NCI-H1436 (cell line): ENCODE data around the gene SLC29A1.

Experiments used
- DNase-seq: peaks from one replicate; lab custom pipeline; 2025; lab: John Stamatoyannopoulos, UW

Gene SLC29A1

DNA sequence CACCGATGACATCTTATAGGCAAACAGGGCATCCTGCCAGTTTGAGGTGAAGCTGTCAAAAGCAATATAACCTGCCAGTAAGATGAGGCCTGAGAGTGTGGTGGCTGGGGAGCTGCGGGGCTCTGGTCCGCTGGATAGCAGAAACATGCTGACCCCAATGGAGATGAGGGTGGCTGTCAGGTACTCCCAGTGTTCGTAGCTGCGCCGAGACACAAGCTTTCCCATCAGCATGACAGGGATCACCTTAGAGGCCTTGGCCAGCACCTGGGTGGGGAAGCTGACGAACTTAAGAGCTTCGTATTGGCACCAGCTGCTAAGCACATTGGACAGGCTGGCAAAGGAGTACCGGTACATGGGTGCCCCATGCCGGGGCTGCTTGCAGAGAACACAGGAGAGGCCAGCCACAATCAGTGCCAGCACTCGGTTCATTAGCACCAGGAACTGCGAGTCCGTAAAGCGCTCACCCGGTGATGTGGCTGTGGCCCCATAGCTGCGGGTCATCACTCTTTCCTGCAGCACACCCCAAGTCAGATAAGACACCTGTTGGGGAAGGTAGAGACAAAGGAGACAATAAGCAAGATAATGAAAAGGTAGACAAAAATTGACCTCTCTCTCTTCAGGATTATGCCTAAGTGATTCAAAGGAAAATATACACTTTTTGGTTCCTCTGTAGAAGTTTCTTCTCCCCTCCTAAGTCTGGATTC, 31.9 kb downstream of the SLC29A1 start:
- no peak for DNase-seq

DNA sequence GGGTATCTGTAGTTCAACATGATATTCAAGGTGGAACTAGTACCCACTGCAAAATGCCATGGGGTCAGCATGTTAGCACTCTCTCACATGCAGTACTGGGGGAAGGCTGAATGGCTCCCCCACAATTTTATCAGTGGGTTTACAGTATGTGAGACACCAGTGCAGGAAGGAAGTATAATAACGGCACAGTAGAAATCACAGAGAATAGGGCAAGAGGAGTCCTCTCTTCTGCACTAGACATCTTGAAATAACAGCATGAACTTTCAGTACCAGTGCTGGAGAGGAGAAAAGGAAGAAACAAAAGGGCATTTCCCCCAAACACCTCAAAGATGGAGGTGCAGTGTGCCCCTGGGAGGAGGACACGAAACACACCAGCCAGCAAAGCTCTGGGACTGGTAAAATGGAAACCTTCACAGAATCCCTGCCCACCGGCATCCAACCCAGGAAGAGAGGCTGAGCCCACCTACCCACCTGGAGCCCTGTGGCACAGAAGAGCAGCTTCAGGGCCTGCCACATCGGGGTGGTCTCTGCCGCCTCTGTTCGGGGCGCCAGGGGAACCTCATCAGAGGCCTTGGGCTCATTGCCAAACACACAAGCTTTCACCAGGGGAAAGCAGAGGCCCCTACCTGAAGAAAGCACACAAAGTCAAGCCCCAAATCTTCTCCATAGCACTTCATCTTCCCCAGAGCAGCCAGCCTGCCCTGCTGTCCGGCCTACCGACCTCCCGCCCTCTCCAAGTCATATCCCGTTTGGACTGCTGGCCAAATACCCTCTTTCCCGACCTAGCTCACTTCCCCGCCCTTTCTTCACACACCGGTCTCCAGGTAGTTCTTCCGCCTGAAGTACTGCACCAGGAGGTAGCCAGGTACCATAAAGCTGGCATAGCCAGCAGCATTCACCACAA, 32.7 kb downstream of the SLC29A1 start:
- no peak for DNase-seq

DNA sequence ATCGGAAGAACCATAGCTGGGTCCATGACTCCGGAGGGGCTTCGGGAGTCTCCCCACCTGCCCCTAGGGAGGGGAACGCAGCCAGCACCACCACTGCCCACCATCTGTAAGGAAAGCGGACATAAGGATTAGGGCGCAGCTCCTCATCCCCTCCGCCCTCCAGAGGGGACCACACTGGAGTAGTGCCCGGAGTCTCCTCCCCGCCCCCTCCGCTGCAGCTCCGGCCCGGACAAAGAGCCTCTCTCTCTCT, 33.3 kb downstream of the SLC29A1 start:
- no peak for DNase-seq

DNA sequence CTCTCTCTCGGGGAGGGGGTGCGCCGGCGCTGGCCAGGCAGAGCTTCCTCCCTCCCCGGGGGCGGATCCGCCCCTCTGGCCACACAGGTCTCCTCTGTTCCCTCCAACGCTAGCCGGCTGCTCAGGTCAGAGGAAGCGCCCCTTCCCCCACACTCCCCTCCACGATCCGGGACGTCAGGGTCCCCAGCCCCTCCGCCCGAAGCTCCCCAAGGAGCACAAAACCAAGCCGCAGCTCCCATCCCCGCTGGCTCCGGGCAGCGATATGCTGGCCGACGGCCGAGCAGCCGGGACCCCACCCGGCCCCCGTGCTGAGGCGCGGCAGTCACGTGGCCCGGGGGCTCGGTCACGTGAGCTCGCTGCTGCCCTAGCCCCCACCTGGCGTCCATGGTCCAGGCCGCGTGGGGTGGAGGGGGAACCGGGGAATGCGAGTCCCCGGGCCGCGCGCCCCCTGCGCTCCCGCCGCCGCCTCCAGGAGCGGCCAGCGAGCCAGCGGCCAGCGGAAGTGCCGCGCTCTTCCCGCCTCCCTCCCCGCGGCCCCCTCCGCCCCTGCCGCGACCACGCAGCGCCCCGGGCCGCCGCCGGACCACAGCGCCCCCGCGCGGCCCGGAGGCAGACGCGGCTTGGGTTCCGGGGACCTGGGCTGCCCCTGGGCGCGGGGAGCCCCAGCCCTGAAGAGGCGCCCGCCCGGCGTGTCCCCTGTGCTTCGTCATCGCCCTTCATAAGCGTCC, 33.8 kb downstream of the SLC29A1 start, which contains the start of gene SLC35B2:
Gene SLC35B2 (minus strand): TSS at position 504 of the 728 bp plus-strand sequence. CDS start 118 bp downstream, at position 386.
- peak; percentile 67 for DNase-seq

DNA sequence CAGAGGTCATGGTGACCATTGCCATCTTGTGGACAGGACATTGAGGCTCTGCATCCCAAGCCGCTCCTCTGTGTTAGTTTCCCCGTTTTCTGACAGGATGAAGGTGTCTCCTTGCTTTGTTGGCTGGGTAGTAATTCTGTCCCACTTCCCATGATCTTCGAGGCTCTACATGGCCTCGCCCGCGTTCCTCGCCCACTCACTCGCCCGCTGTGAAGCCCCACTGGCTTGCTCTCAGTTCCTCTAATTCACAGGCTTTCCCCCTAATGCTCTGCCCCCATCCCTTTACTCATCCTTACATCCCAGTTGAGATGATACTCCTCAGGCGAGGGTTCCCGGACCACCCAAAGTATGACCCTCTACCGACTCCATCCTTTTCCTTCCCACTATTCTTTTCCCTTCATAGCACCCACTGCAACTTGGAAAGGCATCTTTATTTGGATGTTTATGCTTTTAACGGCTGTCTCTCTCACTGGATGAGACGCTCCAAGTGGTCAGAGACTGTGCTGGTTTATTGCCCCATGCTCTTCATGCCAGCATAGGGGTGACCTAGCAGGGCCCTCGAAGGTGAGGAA, 34.4 kb downstream of the SLC29A1 start:
- DNase-seq = no peak

DNA sequence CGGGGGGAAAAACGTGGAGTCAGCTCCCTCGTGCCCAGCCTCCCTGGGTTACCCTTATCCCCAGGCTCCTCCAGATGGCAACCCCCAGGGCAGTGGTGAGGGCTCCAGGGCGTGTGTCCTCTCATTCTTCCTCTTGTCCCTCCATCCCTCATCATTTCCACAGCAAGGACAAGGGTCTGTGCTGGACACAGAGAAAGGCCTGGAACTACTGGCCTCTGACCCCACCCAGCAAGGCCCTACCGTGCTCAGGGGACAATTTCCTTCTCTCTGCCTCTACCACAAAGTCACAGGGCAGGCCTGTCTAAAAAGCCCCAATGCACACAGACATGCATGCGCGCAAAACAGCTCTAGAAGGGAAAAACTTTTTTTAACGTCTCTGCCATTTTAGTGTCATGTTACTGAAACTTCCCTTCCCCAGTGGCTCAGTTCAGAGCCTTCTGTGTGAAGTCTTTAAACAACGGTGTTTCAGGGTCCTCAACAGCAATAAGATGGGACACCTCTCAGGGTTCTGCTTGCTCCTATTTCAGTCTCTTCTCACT, 35.0 kb downstream of the SLC29A1 start:
- no peak for DNase-seq

DNA sequence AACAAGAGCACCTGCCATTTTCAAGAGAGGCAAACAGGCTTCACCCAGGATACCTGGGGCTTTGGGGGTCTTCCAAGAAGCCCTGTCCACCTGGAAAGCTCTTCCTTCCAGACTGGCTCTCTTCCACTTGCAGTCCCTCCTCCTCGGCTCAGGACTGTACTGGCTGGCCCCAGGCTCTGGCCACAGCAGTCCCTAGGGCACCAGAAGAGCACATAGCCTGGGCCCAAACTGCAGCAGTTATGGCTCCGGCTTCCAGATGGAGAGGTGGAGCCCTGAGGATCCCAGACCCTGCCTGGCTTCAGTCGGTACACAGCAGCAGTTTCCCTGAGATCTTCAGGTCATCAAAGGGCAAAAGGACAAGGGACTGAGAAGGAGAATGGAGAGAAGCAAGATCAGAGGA, 35.5 kb downstream of the SLC29A1 start:
- DNase-seq = no peak

DNA sequence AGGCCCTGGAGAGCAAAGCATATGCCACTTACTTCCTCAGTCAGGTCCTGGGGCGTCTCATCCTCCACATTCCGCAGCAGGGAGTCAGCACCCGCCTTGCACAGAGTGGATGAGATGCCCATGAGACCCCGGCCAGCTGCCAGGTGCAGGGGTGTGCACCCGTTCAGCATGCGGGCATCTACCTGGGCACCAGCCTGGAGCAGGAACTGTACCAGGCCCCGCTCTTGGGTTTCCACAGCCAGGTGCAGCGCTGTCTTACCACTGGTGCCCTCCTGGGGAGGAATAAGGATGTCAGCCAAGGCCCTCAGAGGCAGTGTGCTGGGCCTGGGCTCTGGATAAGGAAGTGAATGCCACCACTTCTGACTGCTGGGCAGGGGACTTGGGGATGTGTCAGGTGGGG, 36.6 kb downstream of the SLC29A1 start:
- DNase-seq = no peak

DNA sequence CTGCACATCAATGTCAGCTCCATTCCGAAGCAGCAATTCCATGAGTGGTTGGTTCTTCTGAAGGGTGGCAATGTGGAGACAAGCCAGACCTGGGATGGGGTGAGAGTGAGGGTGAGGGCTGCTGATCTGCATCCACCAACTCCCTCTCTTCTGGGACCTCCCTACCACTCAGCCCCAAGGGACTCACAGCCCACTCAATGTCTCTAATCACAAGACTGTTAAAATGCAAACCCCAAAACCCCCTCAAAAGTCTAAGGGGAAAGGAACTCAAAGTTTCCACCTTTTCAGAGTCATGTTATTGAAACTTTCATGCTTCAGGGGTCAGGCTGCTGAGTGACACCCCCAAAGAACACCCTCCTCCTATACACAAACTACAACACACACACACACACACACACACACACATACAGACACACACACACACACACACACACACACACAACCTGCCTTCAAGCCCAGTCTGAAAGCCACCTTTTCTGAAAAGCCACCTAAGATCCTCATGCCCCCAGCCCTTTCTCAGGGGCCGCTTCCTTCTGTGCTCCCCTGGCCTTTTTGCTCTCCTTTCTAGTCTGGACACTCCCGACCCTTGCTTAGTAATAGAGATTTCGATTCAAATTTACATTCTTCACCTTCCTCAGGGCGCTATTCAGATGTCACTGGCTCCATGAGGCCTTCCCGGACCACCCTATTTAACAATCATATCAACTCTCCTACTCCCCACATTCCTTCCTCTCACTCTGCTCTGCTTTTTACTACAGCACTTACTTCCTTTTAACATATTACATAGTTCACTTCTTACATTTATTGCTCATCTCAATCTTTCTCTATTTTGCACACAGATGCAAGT, 37.3 kb downstream of the SLC29A1 start:
- DNase-seq = no peak

DNA sequence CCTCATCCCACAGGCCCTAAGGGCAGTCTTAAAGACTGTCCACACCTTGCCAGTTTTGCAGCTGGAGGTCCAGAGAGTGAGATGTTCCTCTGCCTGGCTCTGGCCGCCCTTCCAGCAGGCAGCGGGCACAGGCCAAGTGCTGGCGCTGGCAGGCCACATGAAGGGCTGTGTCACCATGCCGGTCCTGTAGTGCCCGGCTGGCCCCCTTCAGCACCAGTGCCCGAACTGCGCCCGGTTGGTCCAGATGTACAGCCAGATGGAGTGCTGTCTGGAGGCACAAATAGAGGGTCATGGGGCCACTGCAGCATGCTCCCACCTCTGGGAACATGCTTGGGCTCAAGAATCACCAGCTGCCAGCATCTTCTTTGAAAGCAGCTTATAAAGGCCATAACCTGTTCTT, 38.2 kb downstream of the SLC29A1 start:
- no peak for DNase-seq

DNA sequence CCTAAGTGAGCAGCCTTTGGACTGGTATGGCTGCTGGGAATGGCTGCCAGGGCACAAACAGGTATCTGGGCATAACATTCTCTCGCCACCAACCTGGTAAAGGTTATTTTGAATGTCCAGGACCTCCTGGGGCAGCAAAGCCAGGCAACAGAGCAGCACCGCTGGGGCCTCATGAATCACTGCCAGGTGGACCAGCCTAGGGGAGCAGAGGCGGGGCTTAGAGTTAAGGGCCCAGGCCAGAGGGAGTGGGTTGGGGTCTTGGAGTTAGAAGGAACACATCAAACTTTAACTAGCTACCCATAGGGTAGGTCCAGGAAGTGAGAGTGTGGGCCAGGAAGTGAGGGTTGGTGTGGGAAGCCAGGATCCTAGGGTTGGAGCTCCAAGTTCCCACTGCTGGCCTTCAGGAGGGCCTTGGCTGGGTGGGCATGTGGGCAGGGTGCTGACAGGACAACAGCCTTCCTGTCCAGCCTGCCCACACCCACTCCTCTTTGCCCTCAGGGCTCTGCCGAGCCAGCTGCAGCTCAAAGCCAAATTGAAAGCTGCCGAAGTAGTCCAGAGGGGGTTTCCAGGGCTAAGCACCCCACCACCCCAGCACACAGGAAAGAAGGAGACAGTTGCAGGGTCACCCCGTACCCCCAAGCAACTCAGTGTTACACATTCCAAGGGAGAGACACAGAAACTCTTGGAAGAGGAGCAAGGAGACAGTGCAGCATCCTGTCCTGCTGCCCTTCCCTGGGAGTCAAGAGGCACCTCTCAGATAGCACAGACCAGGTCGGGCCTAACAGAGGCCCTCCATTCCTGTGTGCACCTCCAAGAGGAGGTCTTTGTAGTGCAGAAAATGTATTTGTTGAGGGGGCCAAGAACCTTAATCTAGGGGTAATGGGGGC, 39.3 kb downstream of the SLC29A1 start:
- no peak for DNase-seq

DNA sequence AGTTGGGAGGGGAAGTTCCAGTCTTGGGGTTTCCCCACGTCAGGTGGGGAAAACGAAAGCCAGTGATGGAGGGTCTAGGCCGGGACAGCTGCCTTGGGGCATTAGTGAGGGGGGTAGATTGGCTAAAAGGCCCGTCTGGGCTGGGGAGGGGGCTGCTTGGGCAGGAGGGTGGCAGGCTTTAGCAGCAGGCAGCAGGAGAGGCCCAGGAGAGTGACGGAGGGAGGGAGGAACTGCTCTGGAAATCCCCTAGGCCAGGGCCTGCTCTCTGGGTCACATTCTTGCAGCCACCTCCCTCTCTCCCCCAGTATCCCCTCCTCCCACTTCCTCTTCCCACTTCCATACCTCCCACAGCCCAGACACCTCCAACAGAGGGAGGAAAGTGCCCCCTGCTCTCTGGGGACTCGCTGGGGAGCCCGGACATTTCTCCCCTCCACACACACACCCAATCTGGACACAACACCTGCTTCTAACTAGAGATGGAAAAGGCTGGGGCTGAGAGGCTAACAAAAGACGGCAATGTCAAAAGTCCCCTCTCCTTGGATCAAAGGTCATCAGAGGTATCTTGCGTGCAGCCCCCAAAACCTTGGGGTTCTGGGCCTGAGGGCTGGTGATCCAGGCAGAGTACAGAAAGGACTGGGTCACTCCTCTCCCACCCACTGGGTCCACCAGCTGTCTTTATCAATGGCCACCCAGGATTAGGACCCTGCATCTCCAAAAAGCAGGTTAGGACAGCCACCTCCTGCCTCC, 40.1 kb downstream of the SLC29A1 start:
- DNase-seq = no peak

DNA sequence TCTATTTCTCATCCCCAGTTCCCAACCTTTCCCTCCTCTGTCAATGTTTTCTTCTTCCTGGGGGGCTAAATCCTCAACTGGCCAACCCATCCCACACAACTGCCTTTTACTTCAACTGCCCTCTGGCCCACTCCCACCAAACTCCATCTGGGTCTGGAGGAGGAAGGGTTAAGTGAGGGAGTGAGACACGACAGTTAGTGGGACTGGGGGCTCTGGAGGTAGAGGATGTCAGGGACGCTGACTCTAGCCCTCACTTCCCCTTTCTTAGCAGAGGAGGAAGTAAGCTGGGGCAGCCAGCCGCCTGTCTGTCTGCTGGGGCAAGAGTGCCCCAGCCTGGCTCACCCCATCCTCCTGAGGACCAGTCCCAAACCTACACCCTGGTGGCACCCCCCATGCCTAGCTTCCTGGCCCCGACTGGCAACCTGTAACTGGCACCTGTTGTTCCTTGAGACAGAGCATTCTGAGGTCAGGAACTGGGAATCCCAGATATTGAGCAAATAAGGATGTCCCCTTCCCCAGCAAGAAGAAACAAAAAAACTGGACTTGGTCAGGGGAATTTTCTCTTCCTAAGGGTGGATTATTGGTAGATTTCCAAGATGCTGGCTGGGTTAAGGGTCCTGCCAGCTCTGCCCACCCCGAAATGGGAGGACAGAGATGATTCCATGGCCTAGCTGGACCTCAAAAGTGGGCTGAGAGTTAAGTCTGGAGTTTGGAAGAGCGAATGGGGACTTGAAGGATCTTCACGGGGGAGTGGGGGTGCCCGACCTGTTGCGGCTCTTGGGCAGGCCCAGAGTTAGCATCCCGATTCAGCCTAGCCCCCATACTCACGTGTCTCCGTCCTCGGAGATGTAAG, 41.0 kb downstream of the SLC29A1 start:
- no peak for DNase-seq

DNA sequence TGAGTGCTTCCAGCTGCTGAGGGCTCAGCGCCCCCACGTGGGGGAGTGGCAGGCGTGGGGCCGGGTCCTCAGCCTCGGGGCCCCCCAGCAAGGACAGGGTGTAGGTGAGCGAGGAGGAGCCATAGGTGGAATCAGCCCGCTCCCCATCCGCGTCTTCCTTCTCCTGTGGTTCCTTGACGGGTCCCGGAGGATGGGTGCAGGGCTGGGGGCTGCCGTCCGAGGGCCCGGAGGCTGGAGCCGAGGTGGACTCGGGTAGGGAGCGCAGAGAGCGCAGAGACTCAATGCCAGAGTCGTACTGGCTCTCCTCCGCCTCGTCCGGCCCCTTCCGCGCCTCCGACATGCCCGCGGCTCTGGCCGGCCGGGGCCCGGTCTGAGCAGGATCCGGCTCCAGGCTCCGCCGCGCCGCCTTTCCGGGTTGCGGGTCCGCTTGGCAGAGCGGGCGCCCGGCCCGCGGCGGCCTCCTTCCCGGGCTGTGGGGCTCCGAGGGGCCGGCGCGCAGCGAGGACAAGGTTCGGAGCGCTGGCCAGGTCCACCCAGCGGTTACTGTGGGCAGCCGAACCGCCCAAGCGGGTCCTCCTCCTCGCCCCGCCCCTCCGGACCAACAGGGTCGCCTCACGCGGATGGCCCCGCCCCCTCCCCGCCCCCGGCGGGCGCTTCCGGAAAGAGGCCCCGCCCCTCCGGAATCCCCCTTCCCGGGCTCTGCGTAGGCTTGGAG, 41.8 kb downstream of the SLC29A1 start, which contains the start of gene NFKBIE:
Gene NFKBIE (minus strand): TSS at position 545 of the 715 bp plus-strand sequence. CDS start 205 bp downstream, at position 340.
- peak; percentile 88 for DNase-seq

DNA sequence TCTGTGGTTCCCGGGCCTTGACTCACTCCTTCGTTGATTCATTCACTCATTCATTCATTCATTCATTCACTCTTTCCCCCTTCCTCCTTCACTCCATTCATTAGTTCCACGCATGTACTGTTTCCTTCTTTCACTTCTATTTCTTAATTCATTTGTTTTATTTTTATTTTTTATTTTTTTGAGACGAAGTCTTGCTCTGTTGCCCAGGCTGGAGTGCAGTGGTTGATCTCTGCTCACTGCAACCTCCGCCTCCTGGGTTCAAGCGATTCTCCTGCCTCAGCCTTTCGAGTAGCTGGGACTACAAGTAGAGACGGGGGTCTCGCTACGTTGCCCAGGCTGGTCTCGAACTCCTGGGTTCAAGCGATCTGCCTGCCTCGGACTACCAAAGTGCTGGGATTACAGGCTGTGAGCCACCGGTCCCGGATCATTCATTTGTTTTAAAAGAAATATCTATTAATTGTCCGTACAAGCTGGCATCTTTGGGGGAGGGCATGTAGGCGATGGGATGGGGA, 42.4 kb downstream of the SLC29A1 start:
- no peak for DNase-seq

DNA sequence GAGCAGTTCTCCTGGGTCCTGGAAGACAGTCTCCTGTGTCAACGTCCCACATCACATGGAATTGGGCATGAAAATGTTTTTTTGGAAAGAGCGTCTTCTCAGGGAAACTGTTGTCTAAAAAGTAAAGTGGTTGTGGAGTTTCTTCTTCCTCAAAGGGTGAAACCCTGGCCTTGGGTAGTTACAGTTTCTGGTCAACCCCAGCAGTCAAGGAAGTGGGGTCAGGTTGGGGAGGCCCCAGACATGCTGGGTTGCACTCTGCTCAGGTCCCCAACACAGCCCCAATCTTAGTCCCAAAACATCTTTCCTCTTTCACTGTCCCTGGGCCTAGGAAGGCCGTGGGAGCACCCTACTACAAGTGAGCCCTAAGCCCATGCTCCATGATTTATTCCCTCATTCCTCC, 43.0 kb downstream of the SLC29A1 start:
- no peak for DNase-seq

DNA sequence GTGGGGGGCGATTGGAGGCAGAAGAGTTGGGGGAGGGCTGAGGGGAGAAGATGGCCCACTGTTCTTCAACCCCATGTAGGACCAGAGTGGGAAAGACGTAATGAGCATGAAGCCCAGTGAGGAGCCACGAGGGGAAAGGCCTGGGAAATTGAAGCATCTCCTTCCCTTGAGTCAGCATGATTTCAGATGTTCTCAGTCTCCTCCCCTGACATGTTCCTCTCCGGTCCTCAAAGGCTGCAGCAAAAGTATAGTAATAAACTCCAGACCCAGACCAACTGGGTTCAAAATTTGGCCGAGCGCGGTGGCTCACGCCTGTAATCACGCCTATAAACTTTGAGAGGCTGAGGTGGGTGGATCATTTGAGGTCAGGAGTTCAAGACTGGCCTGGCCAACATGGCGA, 43.9 kb downstream of the SLC29A1 start:
- DNase-seq = no peak
